Measurements from ENCODE around the gene DGCR8. TPM values are rescaled to one million over a fixed set of nuclear protein-coding genes. Genes with fewer than 3 reads are reported as not detected.
A peak's percentile ranks its signal among the peaks of the same experiment; 100 is the strongest.

The DGCR8 gene
- total and polyA plus RNA-seq, 7 donors = 6.7 to 32.7 (median 15.3) TPM

DNA sequence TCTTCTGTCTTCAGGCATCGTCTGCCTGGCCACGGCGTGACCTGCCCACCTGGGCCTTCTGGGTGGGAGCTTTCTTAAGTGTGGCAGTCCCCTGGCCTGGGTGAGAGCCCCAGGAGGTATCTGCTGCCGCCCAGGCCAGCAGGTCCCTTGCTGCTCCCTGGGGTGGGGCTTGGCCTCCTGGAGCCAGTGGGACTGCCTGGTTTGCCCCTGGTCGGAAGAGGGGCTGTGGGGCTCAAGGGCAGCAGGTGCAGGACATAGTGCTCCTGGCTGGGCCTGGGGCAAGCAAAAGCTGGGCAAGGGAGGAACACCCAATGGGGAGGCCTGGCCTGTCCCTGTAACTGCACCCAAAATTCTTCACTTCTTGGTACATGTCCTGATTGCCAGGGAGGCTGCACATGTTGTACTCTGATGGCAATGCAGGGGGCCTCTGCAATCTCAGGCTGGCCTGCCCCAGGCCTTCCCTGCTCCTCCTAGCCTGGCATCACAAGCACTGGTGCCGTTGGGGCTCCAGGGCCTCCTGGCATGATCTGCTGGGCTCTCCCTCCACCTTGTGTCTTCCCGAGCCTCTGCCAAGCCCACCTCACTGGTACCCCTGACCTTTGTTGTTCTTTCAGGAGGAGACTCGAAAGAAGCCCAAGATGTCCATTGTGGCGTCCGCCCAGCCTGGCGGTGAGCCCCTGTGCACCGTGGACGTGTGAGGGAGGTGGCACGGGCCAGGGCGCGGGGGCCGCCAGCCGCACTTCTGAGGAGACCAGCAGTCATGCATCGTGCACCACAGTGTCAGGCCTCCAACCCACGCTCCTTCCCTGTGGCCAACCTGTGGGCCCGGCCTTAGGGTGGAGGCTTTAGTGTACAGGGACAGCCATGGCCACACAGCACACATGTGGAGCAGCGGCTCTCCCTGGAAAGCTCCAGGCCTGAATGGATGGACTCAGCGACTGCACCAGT, 29.6 kb downstream of the DGCR8 start:
- Histone ChIP-seq H3K36me3 (peaks cover 41 to 99% (median 59%) of the 10 kb centered on the region in 4 donors), H3K27me3 (no peaks in the 10 kb centered on the region), H3K27ac (no peak overlapping the region), H3K4me3 (no peak overlapping the region), H3K9me3 (no peaks in the 10 kb centered on the region), H3K4me1 (no peaks in the 10 kb centered on the region)
- intact Hi-C loops (cut with DNase I) = loop anchor here (10.0 kb wide), 2 partner anchors 125 to 155 kb away; no protein-coding TSS in a partner anchor
- TF ChIP-seq POLR2AphosphoS5 (IDR thresholded peaks at IDR 0.05) = no peak
- no peak for TF ChIP-seq CTCF (IDR thresholded peaks at IDR 0.05)
- TF ChIP-seq EP300 (IDR thresholded peaks at IDR 0.05) = no peak
- no peak for TF ChIP-seq POLR2A (IDR thresholded peaks at IDR 0.05)
- 86 to 89% methylated on average over 23 of the region's 23 CpGs for WGBS, 2 donors
- DNase-seq = no peak

DNA sequence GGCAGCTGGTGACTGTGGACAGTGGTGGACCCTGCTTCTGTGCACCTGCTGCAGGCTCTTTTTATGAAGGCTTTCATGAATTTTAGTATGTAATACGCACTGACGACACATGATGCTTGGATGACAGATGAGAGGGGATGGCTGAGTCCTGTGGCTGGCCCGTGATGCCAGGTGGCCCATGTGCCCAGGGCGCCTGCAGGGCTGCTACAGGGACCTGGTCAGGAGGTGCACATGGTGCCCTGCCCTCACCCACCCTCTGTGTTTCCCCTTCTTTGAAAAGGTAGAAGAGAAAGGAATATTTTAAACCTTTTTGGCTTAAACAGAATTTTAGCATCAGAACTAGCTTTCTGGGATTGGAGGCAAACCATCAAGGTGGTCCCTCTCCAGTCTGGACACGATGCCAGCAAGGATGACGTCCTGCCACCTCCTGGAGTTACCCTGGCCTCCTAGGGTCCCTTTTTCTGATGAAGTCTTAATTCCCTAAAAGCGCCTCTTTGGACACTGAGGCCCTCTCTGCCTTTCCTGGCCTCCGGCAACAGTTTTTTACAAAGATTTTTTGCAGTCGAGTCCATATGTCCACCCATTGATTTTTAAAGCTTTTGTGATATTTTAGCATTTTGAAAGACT, 30.4 kb downstream of the DGCR8 start:
- no peak for TF ChIP-seq EP300 (IDR thresholded peaks at IDR 0.05)
- TF ChIP-seq CTCF (IDR thresholded peaks at IDR 0.05) = no peak
- TF ChIP-seq POLR2A (IDR thresholded peaks at IDR 0.05) = no peak
- no peak for TF ChIP-seq POLR2AphosphoS5 (IDR thresholded peaks at IDR 0.05)
- Histone ChIP-seq H3K4me3 (no peak overlapping the region), H3K4me1 (peaks cover 0 to 5% (median 3%) of the 10 kb centered on the region in 4 donors), H3K36me3 (peaks cover 39 to 96% (median 62%) of the 10 kb centered on the region in 4 donors), H3K27ac (no peak overlapping the region), H3K9me3 (no peaks in the 10 kb centered on the region), H3K27me3 (no peaks in the 10 kb centered on the region)
- 90 to 92% methylated on average over 9 of the region's 9 CpGs for WGBS, 2 donors
- DNase-seq = no peak
- intact Hi-C loops (cut with DNase I) = loop anchor here (10.0 kb wide), 2 partner anchors 126 to 156 kb away; no protein-coding TSS in a partner anchor

- no peaks in the 10 kb centered on the region for H3K27me3 ChIP-seq
- 58 to 63% methylated on average over 14 of the region's 14 CpGs for WGBS, 2 donors
- H3K36me3 ChIP-seq = peaks cover 33 to 89% (median 58%) of the 10 kb centered on the region in 4 donors
- peak in 1 of 4 experiments; percentile 20 for TF ChIP-seq CTCF (IDR thresholded peaks at IDR 0.05)
- no peak for TF ChIP-seq POLR2AphosphoS5 (IDR thresholded peaks at IDR 0.05)
- DNase-seq = no peak
- intact Hi-C loops (cut with DNase I) = loop anchor here (10.0 kb wide), 2 partner anchors 126 to 156 kb away; no protein-coding TSS in a partner anchor
- no peak overlapping the region for H3K27ac ChIP-seq
- no peak overlapping the region for H3K4me3 ChIP-seq
- H3K9me3 ChIP-seq = no peaks in the 10 kb centered on the region
- H3K4me1 ChIP-seq = peaks cover 0 to 12% (median 10%) of the 10 kb centered on the region in 4 donors
These were observed 31.1 kb downstream of the DGCR8 start for GRCh38 chr22:20111045-20111688.

- peaks cover 0 to 18% (median 15%) of the 10 kb centered on the region in 4 donors for H3K4me1 ChIP-seq
- WGBS, 2 donors = 65 to 83% methylated on average over 7 of the region's 7 CpGs
These were observed 31.9 kb downstream of the DGCR8 start for GRCh38 chr22:20111689-20112622.

More at GRCh38 chr22:20111689-20112622, 31.9 kb downstream of the DGCR8 start:
- TF ChIP-seq EP300 (IDR thresholded peaks at IDR 0.05) (no peak), POLR2AphosphoS5 (IDR thresholded peaks at IDR 0.05) (no peak), POLR2A (IDR thresholded peaks at IDR 0.05) (no peak)
- H3K27me3 ChIP-seq = no peaks in the 10 kb centered on the region
- DNase-seq = no peak
- H3K36me3 ChIP-seq = peaks cover 25 to 81% (median 50%) of the 10 kb centered on the region in 4 donors
- intact Hi-C loops (cut with DNase I) = loop anchor here (10.0 kb wide), 2 partner anchors 127 to 157 kb away; no protein-coding TSS in a partner anchor
- no peaks in the 10 kb centered on the region for H3K9me3 ChIP-seq
- H3K4me3 ChIP-seq = no peak overlapping the region
- no peak overlapping the region for H3K27ac ChIP-seq
